Natural killer cell treated with Interleukin-12 subunit alpha and Interleukin-12 subunit beta and Interleukin-15 and Interleukin-18, amount 100 ng/mL, for 72 hours (primary cell): ENCODE results near the gene ZSCAN12. TPM values are rescaled to one million over a fixed set of nuclear protein-coding genes. Genes with fewer than 3 reads are reported as not detected.
"Not testable (repeated sequence)": the region's sequence is repeated elsewhere in the genome, so short reads cannot be mapped to it uniquely, and the experiment has no call there.

Experiments used
- ATAC-seq, 2 donors: fragments of 150-1000 bp; cut with Tn5 transposase in 1 of 2; sonication (Bioruptor Pico), chemical (Tn5 transposase) in 1 of 2; 2 replicates each; pipeline ENCODE4 v1.10.0; 2021
- DNase-seq: peaks from one replicate; pipeline ENCODE4 v3.0.0; 2022; ENCODE audit warnings: low spot score
- H3K27ac Mint-ChIP-seq, 2 donors: 1 replicate in 1 of 2; 2 replicates in 1 of 2; pipeline ENCODE4 v1.8.0; 2022; ENCODE audit warnings: mixed read lengths in 2 of 2, mild to moderate bottlenecking in 1 of 2, moderate library complexity in 1 of 2
- H3K27me3 Mint-ChIP-seq, 2 donors: 1 replicate in 1 of 2; 2 replicates in 1 of 2; pipeline ENCODE4 v1.8.0; 2022; ENCODE audit warnings: mixed read lengths in 2 of 2
- H3K36me3 Mint-ChIP-seq: one replicate; pipeline ENCODE4 v1.8.0; 2022; ENCODE audit warnings: mixed read lengths
- H3K4me1 Mint-ChIP-seq, 2 donors: 1 replicate in 1 of 2; 2 replicates in 1 of 2; pipeline ENCODE4 v1.8.0; 2022; ENCODE audit warnings: low read depth in 2 of 2, mixed read lengths in 2 of 2, mild to moderate bottlenecking in 1 of 2
- H3K4me3 Mint-ChIP-seq: one replicate; pipeline ENCODE4 v1.8.0; 2022; ENCODE audit warnings: mixed read lengths
- H3K9me3 Mint-ChIP-seq: 2 replicates; pipeline ENCODE4 v1.8.0; 2022; ENCODE audit warnings: mixed read lengths
- total RNA-seq, 2 donors: library from RNA; stranded (reverse); gene quantifications; one replicate each; pipeline ENCODE4 v1.2.3, GENCODE V29; 2022

The ZSCAN12 gene
- total RNA-seq, 2 donors from 2014 or later, result 6.9 to 9.9 TPM

GRCh38 chr6:28413681-28414080, 14.1 kb upstream of the ZSCAN12 start:
- Mint-ChIP-seq H3K27ac (no peak overlapping the region), H3K4me1 (peaks cover 0 to 3% of the 10 kb centered on the region in 2 donors), H3K27me3 (peaks cover 28 to 36% of the 10 kb centered on the region in 2 donors), H3K4me3 (no peak overlapping the region), H3K9me3 (no peaks in the 10 kb centered on the region), H3K36me3 (no peaks in the 10 kb centered on the region)
- no peak for DNase-seq
- no peak for ATAC-seq

GRCh38 chr6:28410767-28411166, 11.2 kb upstream of the ZSCAN12 start:
- no peak overlapping the region for H3K27ac Mint-ChIP-seq
- DNase-seq (no peak), ATAC-seq (no peak)
- H3K9me3 Mint-ChIP-seq, result no peaks in the 10 kb centered on the region
- H3K27me3 Mint-ChIP-seq, result peaks cover 42 to 53% of the 10 kb centered on the region in 2 donors
- H3K4me1 Mint-ChIP-seq, result peaks cover 0 to 8% of the 10 kb centered on the region in 2 donors
- H3K4me3 Mint-ChIP-seq, result no peak overlapping the region
- H3K36me3 Mint-ChIP-seq, result no peaks in the 10 kb centered on the region

- peaks cover 49 to 60% of the 10 kb centered on the region in 2 donors for H3K27me3 Mint-ChIP-seq
- no peak overlapping the region for H3K27ac Mint-ChIP-seq
- ATAC-seq (peak; percentile 63 to 66), DNase-seq (no peak)
- H3K9me3 Mint-ChIP-seq, result no peaks in the 10 kb centered on the region
- peaks cover 0 to 8% of the 10 kb centered on the region in 2 donors for H3K4me1 Mint-ChIP-seq
- H3K4me3 Mint-ChIP-seq, result no peak overlapping the region
- H3K36me3 Mint-ChIP-seq, result no peaks in the 10 kb centered on the region
Measured at GRCh38 chr6:28408076-28408802, 8.7 kb upstream of the ZSCAN12 start.

- DNase-seq (no peak), ATAC-seq (no peak)
- Mint-ChIP-seq H3K4me3 (no peak overlapping the region), H3K4me1 (peaks cover 0 to 8% of the 10 kb centered on the region in 2 donors), H3K36me3 (no peaks in the 10 kb centered on the region), H3K9me3 (no peaks in the 10 kb centered on the region), H3K27ac (no peak overlapping the region), H3K27me3 (peaks cover 52 to 66% of the 10 kb centered on the region in 2 donors)
Measured at GRCh38 chr6:28407401-28407800, 7.9 kb upstream of the ZSCAN12 start.

- H3K4me3 Mint-ChIP-seq, H3K36me3 Mint-ChIP-seq, DNase-seq, ATAC-seq, H3K9me3 Mint-ChIP-seq, H3K27ac Mint-ChIP-seq: not testable (repeated sequence)
- H3K4me1 Mint-ChIP-seq, result peaks cover 8 to 14% of the 10 kb centered on the region in 2 donors
- peaks cover 47 to 50% of the 10 kb centered on the region in 2 donors for H3K27me3 Mint-ChIP-seq
Measured at GRCh38 chr6:28403923-28404322, 4.4 kb upstream of the ZSCAN12 start.

- Mint-ChIP-seq H3K27ac (no peak overlapping the region), H3K9me3 (no peaks in the 10 kb centered on the region), H3K4me3 (no peak overlapping the region), H3K36me3 (peaks cover 7% of the 10 kb centered on the region), H3K4me1 (peaks cover 16 to 20% of the 10 kb centered on the region in 2 donors), H3K27me3 (peaks cover 38 to 46% of the 10 kb centered on the region in 2 donors)
- ATAC-seq, result no peak
- no peak for DNase-seq
Measured at GRCh38 chr6:28402197-28402596, 2.6 kb upstream of the ZSCAN12 start.

- ATAC-seq (no peak), DNase-seq (no peak)
- Mint-ChIP-seq H3K27me3 (peaks cover 34 to 37% of the 10 kb centered on the region in 2 donors), H3K27ac (peak overlapping the region in 1 of 2 donors; percentile 95), H3K4me1 (peaks cover 27 to 31% of the 10 kb centered on the region in 2 donors), H3K4me3 (peak overlapping the region; percentile 2), H3K36me3 (peaks cover 17% of the 10 kb centered on the region), H3K9me3 (no peaks in the 10 kb centered on the region)
Measured at GRCh38 chr6:28401172-28401571, 1.6 kb upstream of the ZSCAN12 start.

GRCh38 chr6:28400122-28400451, 540 bp upstream of the ZSCAN12 start:
- H3K9me3 Mint-ChIP-seq, result no peaks in the 10 kb centered on the region
- H3K4me1 Mint-ChIP-seq, result peaks cover 35 to 41% of the 10 kb centered on the region in 2 donors
- DNase-seq (no peak), ATAC-seq (no peak)
- peak overlapping the region; percentile 85 for H3K4me3 Mint-ChIP-seq
- peaks cover 27 to 30% of the 10 kb centered on the region in 2 donors for H3K27me3 Mint-ChIP-seq
- peak overlapping the region; percentile 80 to 95 for H3K27ac Mint-ChIP-seq
- peaks cover 23% of the 10 kb centered on the region for H3K36me3 Mint-ChIP-seq

- Mint-ChIP-seq H3K36me3 (peaks cover 48% of the 10 kb centered on the region), H3K9me3 (no peaks in the 10 kb centered on the region), H3K4me3 (no peak overlapping the region), H3K27ac (no peak overlapping the region), H3K27me3 (peaks cover 0 to 5% of the 10 kb centered on the region in 2 donors), H3K4me1 (peaks cover 47 to 53% of the 10 kb centered on the region in 2 donors)
- DNase-seq, result no peak
- no peak for ATAC-seq
Measured at GRCh38 chr6:28395918-28396317, 3.6 kb downstream of the ZSCAN12 start.

GRCh38 chr6:28393912-28394662, 5.5 kb downstream of the ZSCAN12 start:
- peaks cover 44 to 45% of the 10 kb centered on the region in 2 donors for H3K4me1 Mint-ChIP-seq
- DNase-seq, result no peak

GRCh38 chr6:28390688-28391087, 8.9 kb downstream of the ZSCAN12 start:
- Mint-ChIP-seq H3K4me1 (peaks cover 37 to 40% of the 10 kb centered on the region in 2 donors), H3K27ac (no peak overlapping the region), H3K27me3 (no peaks in the 10 kb centered on the region), H3K4me3 (no peak overlapping the region), H3K36me3 (peaks cover 57% of the 10 kb centered on the region), H3K9me3 (no peaks in the 10 kb centered on the region)
- no peak for DNase-seq
- ATAC-seq, result no peak

More at GRCh38 chr6:28393912-28394662, 5.5 kb downstream of the ZSCAN12 start:
- Mint-ChIP-seq H3K4me3 (no peak overlapping the region), H3K36me3 (peaks cover 60% of the 10 kb centered on the region), H3K27me3 (no peaks in the 10 kb centered on the region), H3K9me3 (no peaks in the 10 kb centered on the region), H3K27ac (peak overlapping the region in 1 of 2 donors; percentile 14)
- no peak for ATAC-seq

- ATAC-seq, result no peak
Measured at GRCh38 chr6:28384143-28384533, 15.4 kb downstream of the ZSCAN12 start.

GRCh38 chr6:28383235-28384142, 16.1 kb downstream of the ZSCAN12 start:
- no peak for DNase-seq
- Mint-ChIP-seq H3K27me3 (no peaks in the 10 kb centered on the region), H3K4me3 (peak overlapping the region; percentile 67), H3K9me3 (no peaks in the 10 kb centered on the region), H3K4me1 (peaks cover 41 to 43% of the 10 kb centered on the region in 2 donors), H3K36me3 (peaks cover 48% of the 10 kb centered on the region), H3K27ac (peak overlapping the region in 1 of 2 donors; percentile 75)
- ATAC-seq, result peak; percentile 71 to 74

More at GRCh38 chr6:28384143-28384533, 15.4 kb downstream of the ZSCAN12 start:
- Mint-ChIP-seq H3K27ac (no peak overlapping the region), H3K4me1 (peaks cover 43 to 47% of the 10 kb centered on the region in 2 donors), H3K27me3 (no peaks in the 10 kb centered on the region), H3K4me3 (no peak overlapping the region), H3K36me3 (peaks cover 51% of the 10 kb centered on the region), H3K9me3 (no peaks in the 10 kb centered on the region)
- DNase-seq, result no peak
